GM12801 (cell line): ENCODE measurements around the gene MEIOB.

ENCODE experiments used
- TF ChIP-seq, protein P1 (sequence below): IDR thresholded peaks from one replicate; pipeline ENCODE4 v1.5.1; 2011; ENCODE audit warnings: control low read depth; ENCODE audit not compliant: insufficient read length; ENCODE audit errors: extremely low read depth

The MEIOB gene

GRCh38 chr16:1821861-1822611 lies 49.9 kb downstream of the MEIOB start:
- TF ChIP-seq, protein P1, sequence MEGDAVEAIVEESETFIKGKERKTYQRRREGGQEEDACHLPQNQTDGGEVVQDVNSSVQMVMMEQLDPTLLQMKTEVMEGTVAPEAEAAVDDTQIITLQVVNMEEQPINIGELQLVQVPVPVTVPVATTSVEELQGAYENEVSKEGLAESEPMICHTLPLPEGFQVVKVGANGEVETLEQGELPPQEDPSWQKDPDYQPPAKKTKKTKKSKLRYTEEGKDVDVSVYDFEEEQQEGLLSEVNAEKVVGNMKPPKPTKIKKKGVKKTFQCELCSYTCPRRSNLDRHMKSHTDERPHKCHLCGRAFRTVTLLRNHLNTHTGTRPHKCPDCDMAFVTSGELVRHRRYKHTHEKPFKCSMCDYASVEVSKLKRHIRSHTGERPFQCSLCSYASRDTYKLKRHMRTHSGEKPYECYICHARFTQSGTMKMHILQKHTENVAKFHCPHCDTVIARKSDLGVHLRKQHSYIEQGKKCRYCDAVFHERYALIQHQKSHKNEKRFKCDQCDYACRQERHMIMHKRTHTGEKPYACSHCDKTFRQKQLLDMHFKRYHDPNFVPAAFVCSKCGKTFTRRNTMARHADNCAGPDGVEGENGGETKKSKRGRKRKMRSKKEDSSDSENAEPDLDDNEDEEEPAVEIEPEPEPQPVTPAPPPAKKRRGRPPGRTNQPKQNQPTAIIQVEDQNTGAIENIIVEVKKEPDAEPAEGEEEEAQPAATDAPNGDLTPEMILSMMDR: no peak

DNA sequence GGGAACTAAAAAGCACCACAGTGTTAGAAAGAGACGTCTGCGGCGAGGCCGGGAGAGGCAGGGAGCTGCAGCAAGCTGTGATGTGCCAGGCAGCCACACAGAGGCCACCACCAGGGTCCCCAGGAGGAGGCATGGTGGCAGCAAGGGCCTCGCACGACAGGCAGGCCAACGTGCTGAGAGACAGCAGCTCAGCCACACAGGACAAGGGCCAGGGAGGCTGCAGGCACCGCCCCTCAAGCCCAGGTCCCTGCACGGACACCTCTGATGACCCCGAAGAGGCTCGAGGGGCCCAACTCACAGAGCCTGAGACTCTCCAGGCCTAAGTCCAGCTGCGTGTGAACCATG lies 51.0 kb downstream of the MEIOB start:
- TF ChIP-seq, protein P1: no peak

GRCh38 chr16:1820096-1820945 lies 51.6 kb downstream of the MEIOB start:
- TF ChIP-seq, protein P1: no peak

DNA sequence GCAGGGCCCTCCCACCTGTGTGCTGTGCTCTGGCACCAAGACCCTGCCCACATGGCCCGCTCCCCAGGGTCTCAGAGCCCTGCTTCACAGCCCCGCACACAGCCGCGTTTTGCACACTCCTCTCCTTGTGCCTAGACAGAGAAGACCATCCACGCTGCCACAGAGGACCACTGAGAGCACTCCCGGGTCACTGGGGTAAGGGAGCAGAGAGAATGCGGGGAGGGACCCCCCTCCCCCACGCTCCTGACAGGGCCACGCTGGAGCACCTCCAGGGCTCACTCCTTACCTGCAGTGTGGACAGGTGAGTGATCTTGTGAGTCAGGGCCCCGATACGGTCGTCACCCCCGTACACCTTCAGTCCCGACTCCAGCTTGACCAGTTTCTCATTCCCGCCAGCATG lies 52.4 kb downstream of the MEIOB start:
- TF ChIP-seq, protein P1: no peak

DNA sequence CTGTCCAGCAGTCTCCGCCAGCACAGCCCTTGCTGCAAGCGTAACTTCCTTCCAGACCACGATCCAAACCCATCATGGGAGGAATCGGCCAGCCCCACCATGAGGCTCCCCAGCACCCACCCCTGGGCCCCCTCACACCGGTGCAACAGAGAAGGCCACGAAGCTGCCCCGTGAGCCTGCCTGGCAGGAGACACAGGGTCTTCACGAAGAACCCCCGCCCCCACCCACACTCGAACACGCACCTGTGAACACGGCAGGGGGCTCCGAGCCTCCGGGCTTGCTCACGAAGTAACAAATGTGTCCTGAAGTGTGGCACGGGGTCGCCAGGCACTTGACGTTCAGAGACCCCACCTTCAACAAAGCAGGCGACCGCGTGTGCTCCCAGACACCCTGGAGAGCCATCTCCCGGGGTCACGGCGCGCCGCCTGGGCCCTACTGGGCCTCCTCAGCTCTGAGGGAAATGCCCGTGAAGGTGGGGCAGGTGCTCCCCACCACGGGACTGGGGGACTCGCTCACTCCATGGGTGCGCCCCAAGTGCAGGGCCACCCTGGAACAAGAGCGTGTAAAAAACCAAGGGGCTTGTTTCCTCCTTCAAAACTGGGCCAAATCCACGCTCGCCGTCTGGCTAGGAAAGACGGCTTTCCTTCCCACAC lies 53.0 kb downstream of the MEIOB start:
- TF ChIP-seq, protein P1: no peak

- TF ChIP-seq, protein P1: no peak
Observed at GRCh38 chr16:1818204-1818872, 53.6 kb downstream of the MEIOB start.

DNA sequence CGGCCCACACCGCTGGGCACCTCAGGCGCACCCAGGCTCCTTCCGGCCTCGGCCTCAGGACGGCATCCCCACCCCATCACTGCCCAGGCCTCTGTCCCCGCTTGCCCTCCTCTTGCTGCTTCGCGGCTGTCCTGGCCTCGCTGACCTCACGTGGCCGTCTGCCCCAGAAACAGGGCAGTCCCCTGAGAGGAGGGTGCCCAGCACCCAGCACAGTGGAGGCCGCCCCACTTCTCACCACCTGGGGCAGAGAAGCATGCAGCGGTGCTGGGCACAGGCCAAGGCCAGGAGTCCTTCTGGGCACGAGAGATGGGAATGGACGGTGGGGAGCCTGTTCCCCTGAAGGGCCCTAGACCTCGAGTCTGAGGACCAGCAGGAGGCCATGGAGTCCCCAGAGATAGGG lies 54.2 kb downstream of the MEIOB start:
- TF ChIP-seq, protein P1: no peak
